Measurements from ENCODE around the gene ABCC3.

DNA sequence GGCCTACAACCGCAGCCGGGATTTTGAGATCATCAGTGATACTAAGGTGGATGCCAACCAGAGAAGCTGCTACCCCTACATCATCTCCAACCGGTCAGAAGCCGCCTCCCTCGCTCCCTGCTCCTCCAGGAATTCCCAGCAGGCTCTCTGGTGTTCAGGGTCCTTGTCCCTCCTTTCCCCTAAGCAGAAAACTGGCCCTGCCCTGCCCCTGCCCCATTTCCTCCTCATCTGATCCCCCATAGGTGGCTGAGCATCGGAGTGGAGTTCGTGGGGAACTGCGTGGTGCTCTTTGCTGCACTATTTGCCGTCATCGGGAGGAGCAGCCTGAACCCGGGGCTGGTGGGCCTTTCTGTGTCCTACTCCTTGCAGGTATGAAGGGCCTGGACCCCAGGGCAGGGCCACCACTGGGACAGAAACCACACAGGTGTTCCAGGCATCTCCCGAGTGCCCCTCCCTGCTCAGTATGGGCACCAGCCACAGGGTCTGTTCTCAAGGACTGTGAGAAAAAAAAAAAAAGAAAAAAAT is 43.2 kb downstream of the ABCC3 start:
- TF ChIP-seq, protein P1, sequence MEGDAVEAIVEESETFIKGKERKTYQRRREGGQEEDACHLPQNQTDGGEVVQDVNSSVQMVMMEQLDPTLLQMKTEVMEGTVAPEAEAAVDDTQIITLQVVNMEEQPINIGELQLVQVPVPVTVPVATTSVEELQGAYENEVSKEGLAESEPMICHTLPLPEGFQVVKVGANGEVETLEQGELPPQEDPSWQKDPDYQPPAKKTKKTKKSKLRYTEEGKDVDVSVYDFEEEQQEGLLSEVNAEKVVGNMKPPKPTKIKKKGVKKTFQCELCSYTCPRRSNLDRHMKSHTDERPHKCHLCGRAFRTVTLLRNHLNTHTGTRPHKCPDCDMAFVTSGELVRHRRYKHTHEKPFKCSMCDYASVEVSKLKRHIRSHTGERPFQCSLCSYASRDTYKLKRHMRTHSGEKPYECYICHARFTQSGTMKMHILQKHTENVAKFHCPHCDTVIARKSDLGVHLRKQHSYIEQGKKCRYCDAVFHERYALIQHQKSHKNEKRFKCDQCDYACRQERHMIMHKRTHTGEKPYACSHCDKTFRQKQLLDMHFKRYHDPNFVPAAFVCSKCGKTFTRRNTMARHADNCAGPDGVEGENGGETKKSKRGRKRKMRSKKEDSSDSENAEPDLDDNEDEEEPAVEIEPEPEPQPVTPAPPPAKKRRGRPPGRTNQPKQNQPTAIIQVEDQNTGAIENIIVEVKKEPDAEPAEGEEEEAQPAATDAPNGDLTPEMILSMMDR (IDR thresholded peaks at IDR 0.05; ENCODE audit: low read depth, low read length, poor library complexity, severe bottlenecking), result no peak
- TF ChIP-seq EZH2phosphoT487 (IDR thresholded peaks at IDR 0.05; ENCODE audit: borderline replicate concordance, low read length), result no peak

All from DOHH2 (cell line).